Activated CD4-positive, alpha-beta memory T cell treated with anti-CD3 and anti-CD28 coated beads, Interleukin-2, amount 10 ng/mL, durations not matched to agents 7 days and 5 days (primary cell): ENCODE results near the gene CLTB. TPM values are rescaled to one million over a fixed set of nuclear protein-coding genes. Genes with fewer than 3 reads are reported as not detected.

Source experiments
- CTCF ChIA-PET: fragments of 350-600 bp; sonication (Branson Sonifier 250); formaldehyde crosslinking; loops from one replicate; lab custom pipeline; 2021; ENCODE audit warnings: antibody characterized with exemption, inconsistent platforms; lab: Charles Lee
- POLR2A ChIA-PET: fragments of 350-600 bp; sonication (Branson Sonifier 250); formaldehyde crosslinking; loops from one replicate; lab custom pipeline; 2021; ENCODE audit warnings: antibody characterized with exemption; lab: Charles Lee
- DNase-seq: peaks from one replicate; pipeline ENCODE4 v3.0.0-alpha.2; 2020
- H3K27ac Mint-ChIP-seq: one replicate; pipeline ENCODE4 v1.8.0; 2021; ENCODE audit warnings: mild to moderate bottlenecking, mixed read lengths
- H3K27me3 Mint-ChIP-seq: one replicate; pipeline ENCODE4 v1.8.0; 2021; ENCODE audit warnings: mixed read lengths
- H3K36me3 Mint-ChIP-seq: one replicate; pipeline ENCODE4 v1.8.0; 2021; ENCODE audit warnings: low read depth, mixed read lengths
- H3K4me1 Mint-ChIP-seq: one replicate; pipeline ENCODE4 v1.8.0; 2021; ENCODE audit warnings: mixed read lengths
- H3K4me3 Mint-ChIP-seq: one replicate; pipeline ENCODE4 v1.8.0; 2021; ENCODE audit warnings: mild to moderate bottlenecking, mixed read lengths
- H3K9me3 Mint-ChIP-seq: one replicate; pipeline ENCODE4 v1.8.0; 2021; ENCODE audit warnings: mixed read lengths
- total RNA-seq, 2 experiments: library from RNA; stranded (reverse); gene quantifications; one replicate each; pipeline ENCODE4 v1.2.3, GENCODE V29; 2021

The CLTB gene, protein sequence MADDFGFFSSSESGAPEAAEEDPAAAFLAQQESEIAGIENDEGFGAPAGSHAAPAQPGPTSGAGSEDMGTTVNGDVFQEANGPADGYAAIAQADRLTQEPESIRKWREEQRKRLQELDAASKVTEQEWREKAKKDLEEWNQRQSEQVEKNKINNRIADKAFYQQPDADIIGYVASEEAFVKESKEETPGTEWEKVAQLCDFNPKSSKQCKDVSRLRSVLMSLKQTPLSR
- 10 to 100 TPM; 56.2 to 57.2 TPM for total RNA-seq

DNA sequence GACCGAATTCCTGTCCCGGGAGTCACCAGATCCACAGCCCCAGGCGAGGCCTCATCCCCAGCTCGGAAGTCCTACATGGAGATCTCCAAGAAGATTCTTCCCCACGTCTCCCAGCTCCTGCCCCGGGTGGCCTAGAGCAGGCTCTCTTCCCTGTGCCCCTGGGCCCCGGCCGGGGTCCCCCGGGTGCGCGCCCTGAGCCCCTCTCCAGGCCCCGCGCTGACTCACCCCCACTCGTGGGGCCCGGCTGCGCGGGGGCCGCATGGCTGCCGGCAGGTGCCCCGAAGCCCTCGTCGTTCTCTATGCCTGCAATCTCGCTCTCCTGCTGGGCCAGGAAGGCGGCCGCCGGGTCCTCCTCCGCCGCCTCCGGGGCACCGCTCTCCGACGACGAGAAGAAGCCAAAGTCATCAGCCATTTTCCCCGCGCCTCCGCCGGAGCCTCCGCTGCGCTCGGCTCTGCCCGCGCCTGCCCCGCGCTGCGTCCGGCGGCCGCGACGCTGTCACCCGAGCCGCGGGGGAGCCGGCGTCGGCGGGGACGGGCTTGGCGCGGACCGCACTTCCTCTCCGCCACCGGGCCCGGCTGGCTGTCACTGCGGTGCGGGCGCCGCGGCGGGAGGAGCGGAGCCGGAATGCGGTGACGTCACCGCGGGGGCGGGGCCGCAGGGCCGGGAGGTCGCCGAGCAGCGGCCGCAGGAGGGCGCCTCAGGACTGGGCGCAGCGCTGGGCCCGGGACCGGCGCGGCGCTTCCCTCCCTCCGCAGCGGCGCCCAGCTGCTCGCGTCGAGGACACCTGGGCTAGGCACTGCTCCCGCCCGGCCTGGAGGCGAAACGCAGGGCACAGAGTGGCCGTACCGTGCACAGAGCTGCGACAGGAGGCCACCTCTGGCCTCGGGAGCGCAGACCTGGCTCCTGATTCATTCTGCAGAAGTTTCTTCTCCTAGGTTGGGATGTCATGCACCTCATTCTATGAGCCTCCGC is at the start of gene CLTB:
TSS of gene CLTB (minus strand) at position 588 of the 973 bp plus-strand sequence. CDS start at position 412, 176 bp downstream.
- peak within 1 kb of the TSS; percentile 71 for H3K27ac Mint-ChIP-seq
- peak; percentile 91 for DNase-seq
- ChIA-PET POLR2A (interaction anchor here (0.6 to 3.1 kb wide), 19 partner anchors 10 to 241 kb away, joined by 3 to 26 read pairs (median 3); partner anchors contain the start of genes FAF2, RNF44 and TSPAN17), CTCF (interaction anchor here (0.6 to 3.6 kb wide), 27 partner anchors 9 to 244 kb away, joined by 3 to 22 read pairs (median 4); partner anchors contain the start of genes FAF2 and RNF44)
- no peaks in the 10 kb centered on the region for H3K36me3 Mint-ChIP-seq
- H3K27me3 Mint-ChIP-seq = peaks cover 10% of the 10 kb centered on the region
- no peaks in the 10 kb centered on the region for H3K9me3 Mint-ChIP-seq
- H3K4me3 Mint-ChIP-seq = peak within 1 kb of the TSS; percentile 82
- peaks cover 39% of the 10 kb centered on the region for H3K4me1 Mint-ChIP-seq

DNA sequence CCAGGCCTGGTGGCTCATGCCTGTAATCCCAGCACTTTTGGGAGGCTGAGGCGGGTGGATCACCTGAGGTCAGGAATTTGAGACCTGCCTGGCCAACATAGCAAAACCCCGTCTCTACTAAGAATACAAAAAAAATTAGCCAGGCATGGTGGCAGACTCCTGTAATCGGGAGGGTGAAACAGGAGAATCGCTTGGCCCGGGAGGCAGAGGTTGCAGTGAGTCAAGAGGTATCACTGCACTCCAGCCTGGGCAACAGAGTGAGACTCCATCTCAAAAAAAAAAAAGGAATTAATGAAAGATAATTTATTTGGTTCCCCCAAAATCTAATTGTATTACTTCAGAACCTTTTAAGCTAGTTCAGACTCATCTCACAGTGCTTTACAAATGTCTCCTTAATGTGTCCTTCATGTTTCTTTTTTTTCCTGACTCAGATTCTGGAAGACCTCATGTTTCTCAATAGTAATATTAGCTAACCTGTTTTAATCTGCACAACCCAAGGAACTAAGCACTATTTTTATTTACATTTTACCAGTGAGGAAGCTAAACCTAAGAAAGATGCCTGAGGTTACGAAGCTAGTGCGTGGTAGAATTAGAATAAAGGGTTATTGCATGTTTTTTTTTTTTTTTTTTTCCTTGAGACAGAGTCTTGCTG is 46.9 kb upstream of the CLTB start:
- H3K27ac Mint-ChIP-seq = no peak overlapping the region
- H3K9me3 Mint-ChIP-seq = no peaks in the 10 kb centered on the region
- peaks cover 30% of the 10 kb centered on the region for H3K36me3 Mint-ChIP-seq
- CTCF ChIA-PET = interaction anchor here (0.6 to 1.6 kb wide), 3 partner anchors 15 to 111 kb away, joined by 3 to 4 read pairs (median 4); partner anchors contain the start of gene FAF2
- H3K27me3 Mint-ChIP-seq = no peaks in the 10 kb centered on the region
- peaks cover 14% of the 10 kb centered on the region for H3K4me1 Mint-ChIP-seq
- POLR2A ChIA-PET = interaction anchor here (1.0 kb wide), 1 partner anchor 15 kb away, joined by 3 read pairs; the partner anchor contains the start of gene FAF2
- no peak overlapping the region for H3K4me3 Mint-ChIP-seq
- DNase-seq = no peak

DNA sequence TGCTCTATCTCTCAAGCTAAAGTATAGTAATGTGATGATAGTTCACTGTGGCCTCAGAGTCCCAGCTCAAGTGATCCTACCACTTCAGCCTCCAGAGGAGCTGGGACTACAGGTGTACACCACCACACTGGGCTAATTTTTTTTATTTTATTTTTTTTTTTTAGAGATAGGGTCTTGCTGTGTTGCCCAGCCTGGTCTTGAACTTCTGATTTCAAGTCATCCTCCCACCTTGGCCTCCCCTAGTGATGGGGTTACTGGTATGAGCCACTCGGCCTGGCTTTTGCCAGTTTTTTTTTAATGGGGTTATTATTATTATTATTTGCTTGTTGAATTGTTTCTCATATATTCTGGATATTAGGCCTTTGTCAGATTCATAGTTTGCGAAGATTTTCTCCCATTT is 45.0 kb upstream of the CLTB start:
- no peak for DNase-seq
- H3K9me3 Mint-ChIP-seq = no peaks in the 10 kb centered on the region
- ChIA-PET CTCF (interaction anchor here (1.0 kb wide), 2 partner anchors 13 to 112 kb away, joined by 4 to 5 read pairs; partner anchors contain the start of gene FAF2), POLR2A (interaction anchor here (0.8 to 1.7 kb wide), 3 partner anchors 11 to 72 kb away, joined by 3 read pairs; partner anchors contain the start of gene FAF2)
- no peaks in the 10 kb centered on the region for H3K27me3 Mint-ChIP-seq
- no peak overlapping the region for H3K27ac Mint-ChIP-seq
- no peak overlapping the region for H3K4me3 Mint-ChIP-seq
- H3K4me1 Mint-ChIP-seq = peaks cover 12% of the 10 kb centered on the region
- H3K36me3 Mint-ChIP-seq = peaks cover 24% of the 10 kb centered on the region

DNA sequence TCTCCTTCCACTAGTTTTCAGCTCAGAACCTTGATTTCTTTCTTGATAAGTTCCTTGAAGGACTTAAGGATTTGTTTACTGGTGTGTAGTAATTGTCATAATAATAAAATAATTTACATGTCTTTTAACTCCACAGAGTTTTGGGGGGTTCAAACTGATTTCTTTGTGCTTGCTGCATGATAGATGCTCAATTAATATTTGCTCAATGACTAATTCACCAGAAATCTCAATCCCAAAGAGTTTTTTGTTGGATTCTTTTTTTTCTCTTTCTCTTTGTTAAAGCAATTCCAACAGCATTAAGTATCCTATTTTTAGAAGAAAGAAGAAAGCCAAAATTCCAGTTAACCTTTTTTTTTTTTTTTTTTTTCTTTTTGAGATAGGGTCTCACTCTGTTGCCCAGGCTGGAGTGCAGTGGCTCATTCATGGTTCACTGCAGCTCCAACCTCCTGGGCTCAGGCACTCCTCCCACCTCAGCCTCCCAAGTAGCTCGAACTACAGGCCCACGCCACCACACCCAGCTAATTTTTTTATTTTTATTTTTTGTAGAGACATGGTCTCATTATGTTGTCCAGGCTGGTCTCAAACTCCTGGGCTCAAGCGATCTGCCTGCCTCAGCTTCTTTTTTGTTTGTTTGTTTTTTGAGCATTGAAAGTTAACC is 42.7 kb upstream of the CLTB start:
- peaks cover 25% of the 10 kb centered on the region for H3K36me3 Mint-ChIP-seq
- H3K27me3 Mint-ChIP-seq = no peaks in the 10 kb centered on the region
- H3K4me1 Mint-ChIP-seq = peaks cover 12% of the 10 kb centered on the region
- H3K27ac Mint-ChIP-seq = no peak overlapping the region
- H3K9me3 Mint-ChIP-seq = no peaks in the 10 kb centered on the region
- CTCF ChIA-PET = no interaction called here
- no peak overlapping the region for H3K4me3 Mint-ChIP-seq
- DNase-seq = no peak
- POLR2A ChIA-PET = interaction anchor here (0.6 to 1.8 kb wide), 3 partner anchors 11 to 84 kb away, joined by 3 to 7 read pairs (median 4); partner anchors contain the start of gene FAF2

DNA sequence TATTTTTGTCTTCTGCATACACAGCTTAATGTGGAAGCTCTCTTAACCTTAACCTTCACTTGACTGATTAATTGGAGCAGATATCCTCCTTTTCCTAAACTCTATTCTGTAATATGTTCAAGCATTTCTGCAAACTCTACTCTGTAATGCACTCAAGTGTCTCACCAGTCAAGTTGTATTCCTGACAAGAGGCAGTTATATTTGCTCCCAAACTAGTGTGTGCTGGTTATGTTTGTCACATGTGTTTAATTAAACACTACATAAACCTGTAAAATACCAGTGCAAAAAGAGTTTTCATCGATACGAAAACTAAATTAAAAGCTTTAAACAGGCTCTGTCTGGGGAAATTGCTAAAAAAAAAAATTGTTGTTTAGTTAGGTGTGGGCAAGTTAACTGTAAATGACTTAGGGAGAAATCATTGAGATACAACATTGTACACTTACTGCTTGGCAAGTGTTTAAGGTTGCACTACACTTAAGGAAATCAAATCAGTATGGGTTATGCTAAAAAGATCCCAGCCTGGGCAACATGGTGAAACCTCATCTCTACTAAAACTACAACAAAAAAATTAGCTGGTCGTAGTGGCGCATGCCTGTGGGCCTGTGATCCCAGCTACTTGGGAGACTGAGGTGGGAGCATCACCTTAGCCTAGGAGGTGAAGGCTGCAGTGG is 38.5 kb upstream of the CLTB start:
- ChIA-PET POLR2A (interaction anchor here (10.0 kb wide), 1 partner anchor 79 kb away, joined by 156 read pairs; the partner anchor contains the start of gene RNF44), CTCF (interaction anchor here (0.7 to 0.8 kb wide), 2 partner anchors 27 to 404 kb away, joined by 3 to 4 read pairs; no protein-coding TSS in a partner anchor)
- Mint-ChIP-seq H3K4me1 (peaks cover 23% of the 10 kb centered on the region), H3K9me3 (no peaks in the 10 kb centered on the region), H3K27me3 (no peaks in the 10 kb centered on the region), H3K4me3 (no peak overlapping the region), H3K36me3 (peaks cover 34% of the 10 kb centered on the region), H3K27ac (no peak overlapping the region)
- no peak for DNase-seq

DNA sequence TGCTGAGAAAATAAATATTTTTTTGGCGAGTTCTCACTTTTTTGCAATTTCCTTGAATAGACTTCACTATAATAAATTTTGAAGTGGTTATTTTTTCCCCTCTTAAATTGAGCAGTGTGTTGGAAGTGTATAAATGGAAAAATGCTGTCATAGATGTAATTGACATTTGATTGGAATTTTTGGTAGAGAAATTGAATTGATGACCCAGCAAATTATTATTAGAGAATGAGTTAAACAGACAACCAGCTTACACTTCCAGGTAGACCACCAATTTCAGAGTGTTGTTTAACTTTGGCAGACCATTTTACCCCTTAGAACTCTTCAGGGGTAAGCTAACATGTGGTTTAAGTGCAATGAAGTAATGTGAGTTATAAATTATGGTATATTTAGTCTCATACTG is 33.7 kb upstream of the CLTB start:
- H3K9me3 Mint-ChIP-seq = no peaks in the 10 kb centered on the region
- H3K4me3 Mint-ChIP-seq = no peak overlapping the region
- peaks cover 41% of the 10 kb centered on the region for H3K4me1 Mint-ChIP-seq
- POLR2A ChIA-PET = interaction anchor here (1.0 to 10.0 kb wide), 3 partner anchors 12 to 92 kb away, joined by 3 to 156 read pairs (median 4); partner anchors contain the start of gene RNF44
- H3K36me3 Mint-ChIP-seq = peaks cover 34% of the 10 kb centered on the region
- H3K27ac Mint-ChIP-seq = no peak overlapping the region
- H3K27me3 Mint-ChIP-seq = peaks cover 2% of the 10 kb centered on the region
- CTCF ChIA-PET = interaction anchor here (0.5 to 4.0 kb wide), 6 partner anchors 20 to 211 kb away, joined by 3 to 73 read pairs (median 3); partner anchors contain the start of gene RNF44
- no peak for DNase-seq

DNA sequence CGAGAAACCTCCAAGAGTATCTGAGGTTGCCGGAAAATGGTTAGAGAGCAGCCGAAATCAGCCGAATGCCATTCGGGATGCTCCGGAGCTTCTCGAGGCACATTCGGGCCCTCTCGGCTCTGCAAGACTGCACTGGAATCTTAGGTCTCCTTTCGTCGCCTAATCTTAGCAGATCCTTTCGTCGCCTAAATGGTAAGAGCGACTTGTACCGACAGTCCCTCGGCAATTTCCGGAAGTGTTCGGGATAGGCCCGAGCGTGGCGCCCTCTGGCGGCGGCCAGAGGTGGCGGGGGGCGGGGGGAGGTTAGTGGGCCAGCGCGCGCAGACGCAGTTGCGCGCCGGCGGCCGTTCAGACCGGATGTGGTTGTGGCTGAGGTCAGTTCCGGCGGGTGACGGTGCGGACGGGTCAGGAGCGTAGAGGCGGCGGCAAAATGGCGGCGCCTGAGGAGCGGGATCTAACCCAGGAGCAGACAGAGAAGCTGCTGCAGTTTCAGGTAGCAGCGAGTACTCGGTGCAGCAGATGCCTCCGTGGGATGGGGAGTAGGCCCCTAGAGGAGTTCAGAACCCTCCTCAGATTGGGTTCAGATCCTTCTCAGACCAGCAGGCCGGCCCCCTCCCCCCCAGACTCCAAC is 31.8 kb upstream of the CLTB start, which contains the start of gene FAF2:
TSS of gene FAF2 (plus strand) at position 408 of the 631 bp plus-strand sequence. CDS start at position 431, 23 bp downstream.
- CTCF ChIA-PET = interaction anchor here (0.6 to 4.8 kb wide), 37 partner anchors 10 to 574 kb away, joined by 3 to 73 read pairs (median 4); partner anchors contain the start of genes CLTB, EIF4E1B, RNF44 and SNCB
- peak within 1 kb of the TSS; percentile 96 for H3K27ac Mint-ChIP-seq

DNA sequence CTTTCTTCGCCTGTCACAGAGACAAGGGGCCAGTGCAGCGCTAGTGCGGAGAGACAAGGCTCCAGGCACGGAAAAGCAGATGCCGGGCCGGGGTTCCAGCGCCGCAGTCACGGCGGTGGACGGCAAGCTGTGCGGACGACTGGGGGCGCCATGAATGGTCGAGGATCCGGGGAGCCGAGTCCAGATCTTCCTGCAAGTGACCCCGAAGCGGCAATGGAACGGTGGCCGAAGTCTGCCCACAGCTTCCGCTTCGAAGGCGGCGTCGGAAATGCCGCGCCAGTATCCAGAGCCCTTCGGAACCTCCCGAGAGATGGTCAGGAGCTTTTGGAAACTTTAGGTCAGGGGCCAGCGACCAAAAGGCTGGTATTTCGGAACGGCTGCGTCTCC is 31.2 kb upstream of the CLTB start:
- Mint-ChIP-seq H3K4me3 (peak overlapping the region; percentile 98), H3K36me3 (peaks cover 18% of the 10 kb centered on the region), H3K9me3 (no peaks in the 10 kb centered on the region), H3K27ac (peak overlapping the region; percentile 96), H3K27me3 (peaks cover 6% of the 10 kb centered on the region), H3K4me1 (peaks cover 37% of the 10 kb centered on the region)
- DNase-seq = no peak
- CTCF ChIA-PET = interaction anchor here (0.6 to 4.8 kb wide), 34 partner anchors 10 to 574 kb away, joined by 3 to 73 read pairs (median 4); partner anchors contain the start of genes CLTB, EIF4E1B, RNF44 and SNCB
- POLR2A ChIA-PET = interaction anchor here (0.7 to 10.0 kb wide), 27 partner anchors 8 to 201 kb away, joined by 3 to 156 read pairs (median 4); partner anchors contain the start of genes CLTB, HIGD2A, KIAA1191 and NOP16

More for the DNA sequence above, 31.8 kb upstream of the CLTB start, which contains the start of gene FAF2:
- peaks cover 39% of the 10 kb centered on the region for H3K4me1 Mint-ChIP-seq
- DNase-seq = peak; percentile 98
- peak within 1 kb of the TSS; percentile 98 for H3K4me3 Mint-ChIP-seq
- no peaks in the 10 kb centered on the region for H3K9me3 Mint-ChIP-seq
- H3K27me3 Mint-ChIP-seq = peaks cover 2% of the 10 kb centered on the region
- POLR2A ChIA-PET = interaction anchor here (0.7 to 10.0 kb wide), 28 partner anchors 9 to 200 kb away, joined by 3 to 156 read pairs (median 4); partner anchors contain the start of genes CLTB, HIGD2A, KIAA1191 and NOP16
- peaks cover 21% of the 10 kb centered on the region for H3K36me3 Mint-ChIP-seq

DNA sequence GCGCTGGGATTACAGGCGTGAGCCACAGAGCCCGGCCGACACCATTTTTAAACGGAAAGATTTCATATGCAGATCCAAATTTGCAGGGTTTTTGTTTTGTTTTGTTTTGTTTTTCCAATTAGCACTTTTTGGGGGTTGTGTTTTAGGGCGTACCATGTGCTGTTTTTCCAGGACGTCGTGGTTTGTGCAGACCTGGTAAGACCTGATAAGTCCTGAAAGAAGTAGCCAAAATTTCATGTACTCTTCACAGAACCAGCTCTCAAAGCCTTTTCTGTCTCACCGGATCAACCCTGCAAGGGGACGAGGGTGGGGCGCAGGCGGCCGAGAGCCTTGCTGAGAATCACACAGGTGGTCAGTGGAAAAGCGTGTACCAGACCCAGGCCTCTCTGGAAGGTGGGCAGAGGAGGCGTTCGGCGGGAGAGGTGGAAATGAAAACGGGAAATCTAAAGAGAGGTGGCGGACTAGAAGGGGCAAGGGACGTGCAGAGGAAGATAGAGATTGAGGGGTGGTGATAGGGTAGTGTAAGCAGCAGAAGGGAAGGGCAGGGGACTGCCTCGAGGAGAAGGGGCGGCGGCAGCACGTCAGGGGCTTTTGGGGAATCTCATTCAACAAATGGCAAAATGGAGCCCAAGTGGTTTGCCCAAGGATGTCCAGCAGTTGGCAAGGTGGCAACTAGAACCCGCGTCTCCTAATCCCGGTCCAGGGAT is 30.7 kb upstream of the CLTB start:
- Mint-ChIP-seq H3K36me3 (peaks cover 15% of the 10 kb centered on the region), H3K27ac (peak overlapping the region; percentile 96), H3K4me1 (peaks cover 36% of the 10 kb centered on the region), H3K4me3 (peak overlapping the region; percentile 98), H3K27me3 (peaks cover 8% of the 10 kb centered on the region), H3K9me3 (no peaks in the 10 kb centered on the region)
- no peak for DNase-seq
- CTCF ChIA-PET = interaction anchor here (0.6 to 4.8 kb wide), 35 partner anchors 9 to 575 kb away, joined by 3 to 73 read pairs (median 4); partner anchors contain the start of genes CLTB, EIF4E1B, RNF44 and SNCB
- POLR2A ChIA-PET = interaction anchor here (0.7 to 10.0 kb wide), 26 partner anchors 8 to 201 kb away, joined by 3 to 156 read pairs (median 4); partner anchors contain the start of genes CLTB, HIGD2A, KIAA1191 and NOP16
